Neural progenitor cell (in vitro differentiated cells): ENCODE data around the gene CTDSP1.

Source experiments
- EZH2phosphoT487 ChIP-seq: fragments of 200-600 bp; sonication (generic); IDR thresholded peaks from 2 replicates; pipeline ENCODE4 v1.6.1; 2017; ENCODE audit warnings: antibody characterized with exemption
- TF ChIP-seq, protein P1 (sequence below): fragments of 200-600 bp; sonication (generic); IDR thresholded peaks from 2 replicates; pipeline ENCODE4 v1.5.1; 2017; ENCODE audit warnings: antibody characterized with exemption, mild to moderate bottlenecking

DNA sequence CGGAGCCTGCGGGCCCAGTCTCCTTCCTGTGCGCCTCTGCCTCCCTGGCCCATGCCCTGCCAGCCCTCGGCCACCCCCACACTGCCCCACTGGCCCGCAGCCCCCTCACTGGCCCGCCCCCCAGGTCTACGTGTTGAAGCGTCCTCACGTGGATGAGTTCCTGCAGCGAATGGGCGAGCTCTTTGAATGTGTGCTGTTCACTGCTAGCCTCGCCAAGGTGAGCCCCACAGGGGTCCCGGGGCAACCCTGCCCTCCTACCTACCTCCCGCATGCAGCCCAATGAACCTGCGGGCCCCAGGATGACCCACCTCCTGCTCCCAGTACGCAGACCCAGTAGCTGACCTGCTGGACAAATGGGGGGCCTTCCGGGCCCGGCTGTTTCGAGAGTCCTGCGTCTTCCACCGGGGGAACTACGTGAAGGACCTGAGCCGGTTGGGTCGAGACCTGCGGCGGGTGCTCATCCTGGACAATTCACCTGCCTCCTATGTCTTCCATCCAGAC lies 3.3 kb downstream of the CTDSP1 start:
- TF ChIP-seq, protein P1, sequence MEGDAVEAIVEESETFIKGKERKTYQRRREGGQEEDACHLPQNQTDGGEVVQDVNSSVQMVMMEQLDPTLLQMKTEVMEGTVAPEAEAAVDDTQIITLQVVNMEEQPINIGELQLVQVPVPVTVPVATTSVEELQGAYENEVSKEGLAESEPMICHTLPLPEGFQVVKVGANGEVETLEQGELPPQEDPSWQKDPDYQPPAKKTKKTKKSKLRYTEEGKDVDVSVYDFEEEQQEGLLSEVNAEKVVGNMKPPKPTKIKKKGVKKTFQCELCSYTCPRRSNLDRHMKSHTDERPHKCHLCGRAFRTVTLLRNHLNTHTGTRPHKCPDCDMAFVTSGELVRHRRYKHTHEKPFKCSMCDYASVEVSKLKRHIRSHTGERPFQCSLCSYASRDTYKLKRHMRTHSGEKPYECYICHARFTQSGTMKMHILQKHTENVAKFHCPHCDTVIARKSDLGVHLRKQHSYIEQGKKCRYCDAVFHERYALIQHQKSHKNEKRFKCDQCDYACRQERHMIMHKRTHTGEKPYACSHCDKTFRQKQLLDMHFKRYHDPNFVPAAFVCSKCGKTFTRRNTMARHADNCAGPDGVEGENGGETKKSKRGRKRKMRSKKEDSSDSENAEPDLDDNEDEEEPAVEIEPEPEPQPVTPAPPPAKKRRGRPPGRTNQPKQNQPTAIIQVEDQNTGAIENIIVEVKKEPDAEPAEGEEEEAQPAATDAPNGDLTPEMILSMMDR = no peak
- no peak for TF ChIP-seq EZH2phosphoT487
